ENCODE measurements around the gene GARIN5B. TPM values are rescaled to one million over a fixed set of nuclear protein-coding genes. Genes with fewer than 3 reads are reported as not detected.
"Not testable (repeated sequence)": the region's sequence is repeated elsewhere in the genome, so short reads cannot be mapped to it uniquely, and the experiment has no call there.

GARIN5B gene
- total RNA-seq, result 0.13 to 0.34 TPM (median 0.27 TPM) in 3 replicates

DNA sequence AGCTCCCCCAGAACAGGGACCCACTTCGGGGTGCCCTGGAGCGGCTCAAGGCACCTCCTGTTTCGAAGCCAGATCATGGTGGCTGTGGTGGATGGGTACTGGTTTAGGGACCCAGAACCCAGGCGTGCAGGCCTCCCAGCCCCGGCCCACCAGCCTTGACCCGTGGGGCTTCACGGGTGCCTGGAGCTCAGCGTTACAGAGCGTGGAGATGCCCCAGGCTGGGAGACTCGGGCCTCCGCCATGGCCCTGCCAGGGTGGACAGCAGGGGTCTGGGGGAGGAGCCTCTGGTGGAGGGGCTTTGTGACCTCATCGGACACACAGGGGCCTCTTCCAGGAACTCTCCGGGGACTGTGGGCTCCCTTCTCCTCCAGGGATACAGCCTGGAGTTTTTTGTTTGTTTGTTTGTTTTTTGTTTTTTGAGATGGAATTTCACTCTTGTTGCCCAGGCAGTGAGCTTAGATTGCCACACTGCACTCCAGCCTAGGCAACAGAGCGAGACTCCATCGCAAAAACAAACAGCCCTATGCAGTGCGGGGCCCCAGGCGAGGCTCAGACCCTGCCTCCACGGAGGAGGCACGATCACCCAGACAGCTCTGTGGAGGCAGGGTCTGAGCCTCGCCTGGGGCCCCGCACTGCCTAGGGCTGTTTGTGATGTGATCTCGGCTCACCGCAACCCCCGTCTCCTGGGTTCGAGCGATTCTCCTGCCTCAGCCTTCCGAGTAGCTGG lies at the start of gene GARIN5B:
Gene GARIN5B, minus strand, starts transcription at position 271 of the 727 bp plus-strand sequence. Its CDS starts 194 bp downstream, at position 77.
- peaks cover 3% of the 10 kb centered on the region for H3K4me1 Mint-ChIP-seq

DNA sequence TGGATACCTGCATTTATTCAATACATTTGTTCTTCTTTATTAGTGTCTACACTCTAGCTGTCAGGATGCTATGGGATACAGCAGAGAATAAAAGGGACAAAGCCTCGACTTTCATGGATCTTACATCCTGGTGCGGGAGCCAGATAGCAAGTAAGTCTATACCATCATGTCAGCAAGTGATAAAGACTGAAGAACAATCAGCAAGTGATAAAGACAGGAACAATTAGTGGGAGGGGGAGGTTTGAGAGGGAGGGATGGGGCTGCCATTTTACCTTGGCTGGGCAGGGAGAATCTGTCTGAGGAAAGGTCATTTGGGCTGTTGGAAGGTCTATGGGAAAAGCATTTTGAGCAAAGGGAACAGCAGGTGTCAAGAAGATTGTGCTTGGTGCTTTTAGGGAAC lies 47.1 kb upstream of the GARIN5B start:
- H3K9me3 Mint-ChIP-seq, result peaks cover 9% of the 10 kb centered on the region
- no peak overlapping the region for H3K4me3 Mint-ChIP-seq
- H3K27ac Mint-ChIP-seq, result no peak overlapping the region
- TF ChIP-seq, protein P1, sequence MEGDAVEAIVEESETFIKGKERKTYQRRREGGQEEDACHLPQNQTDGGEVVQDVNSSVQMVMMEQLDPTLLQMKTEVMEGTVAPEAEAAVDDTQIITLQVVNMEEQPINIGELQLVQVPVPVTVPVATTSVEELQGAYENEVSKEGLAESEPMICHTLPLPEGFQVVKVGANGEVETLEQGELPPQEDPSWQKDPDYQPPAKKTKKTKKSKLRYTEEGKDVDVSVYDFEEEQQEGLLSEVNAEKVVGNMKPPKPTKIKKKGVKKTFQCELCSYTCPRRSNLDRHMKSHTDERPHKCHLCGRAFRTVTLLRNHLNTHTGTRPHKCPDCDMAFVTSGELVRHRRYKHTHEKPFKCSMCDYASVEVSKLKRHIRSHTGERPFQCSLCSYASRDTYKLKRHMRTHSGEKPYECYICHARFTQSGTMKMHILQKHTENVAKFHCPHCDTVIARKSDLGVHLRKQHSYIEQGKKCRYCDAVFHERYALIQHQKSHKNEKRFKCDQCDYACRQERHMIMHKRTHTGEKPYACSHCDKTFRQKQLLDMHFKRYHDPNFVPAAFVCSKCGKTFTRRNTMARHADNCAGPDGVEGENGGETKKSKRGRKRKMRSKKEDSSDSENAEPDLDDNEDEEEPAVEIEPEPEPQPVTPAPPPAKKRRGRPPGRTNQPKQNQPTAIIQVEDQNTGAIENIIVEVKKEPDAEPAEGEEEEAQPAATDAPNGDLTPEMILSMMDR (IDR thresholded peaks at IDR 0.05; ENCODE audit: unreplicated experiment), result no peak
- no peak for DNase-seq (ENCODE audit: low spot score in 2 of 2, unreplicated experiment in 2 of 2)
- peaks cover 10% of the 10 kb centered on the region for H3K36me3 Mint-ChIP-seq
- peaks cover 20% of the 10 kb centered on the region for H3K4me1 Mint-ChIP-seq
- peaks cover 15% of the 10 kb centered on the region for H3K27me3 Mint-ChIP-seq (ENCODE audit: low read depth)

More for the DNA sequence above, at the start of gene GARIN5B:
- Mint-ChIP-seq H3K27me3 (ENCODE audit: low read depth) (peaks cover 6% of the 10 kb centered on the region), H3K9me3 (no peaks in the 10 kb centered on the region), H3K4me3 (no peak within 1 kb of the TSS), H3K27ac (peak within 1 kb of the TSS; percentile 4), H3K36me3 (peaks cover 2% of the 10 kb centered on the region)
- DNase-seq (ENCODE audit: low spot score in 2 of 2, unreplicated experiment in 2 of 2), result no peak
- TF ChIP-seq, protein P1 (IDR thresholded peaks at IDR 0.05; ENCODE audit: unreplicated experiment), result no peak

- Mint-ChIP-seq H3K4me1 (peaks cover 20% of the 10 kb centered on the region), H3K27me3 (ENCODE audit: low read depth) (peaks cover 14% of the 10 kb centered on the region), H3K27ac (peak overlapping the region; percentile 77)
- H3K4me3 Mint-ChIP-seq; H3K9me3 Mint-ChIP-seq; H3K36me3 Mint-ChIP-seq; DNase-seq (ENCODE audit: low spot score in 2 of 2, unreplicated experiment in 2 of 2): not testable (repeated sequence)
Measured at GRCh38 chr19:55409179-55409578, 46.1 kb upstream of the GARIN5B start.

GRCh38 chr19:55408533-55408872 lies 45.4 kb upstream of the GARIN5B start:
- H3K27me3 Mint-ChIP-seq (ENCODE audit: low read depth), result peaks cover 14% of the 10 kb centered on the region
- peak overlapping the region; percentile 88 for H3K4me3 Mint-ChIP-seq
- peaks cover 14% of the 10 kb centered on the region for H3K36me3 Mint-ChIP-seq
- H3K4me1 Mint-ChIP-seq, result peaks cover 20% of the 10 kb centered on the region
- peaks cover 9% of the 10 kb centered on the region for H3K9me3 Mint-ChIP-seq
- TF ChIP-seq, protein P1 (IDR thresholded peaks at IDR 0.05; ENCODE audit: unreplicated experiment), result no peak
- H3K27ac Mint-ChIP-seq, result peak overlapping the region; percentile 97
- DNase-seq (ENCODE audit: low spot score in 2 of 2, unreplicated experiment in 2 of 2), result no peak

DNA sequence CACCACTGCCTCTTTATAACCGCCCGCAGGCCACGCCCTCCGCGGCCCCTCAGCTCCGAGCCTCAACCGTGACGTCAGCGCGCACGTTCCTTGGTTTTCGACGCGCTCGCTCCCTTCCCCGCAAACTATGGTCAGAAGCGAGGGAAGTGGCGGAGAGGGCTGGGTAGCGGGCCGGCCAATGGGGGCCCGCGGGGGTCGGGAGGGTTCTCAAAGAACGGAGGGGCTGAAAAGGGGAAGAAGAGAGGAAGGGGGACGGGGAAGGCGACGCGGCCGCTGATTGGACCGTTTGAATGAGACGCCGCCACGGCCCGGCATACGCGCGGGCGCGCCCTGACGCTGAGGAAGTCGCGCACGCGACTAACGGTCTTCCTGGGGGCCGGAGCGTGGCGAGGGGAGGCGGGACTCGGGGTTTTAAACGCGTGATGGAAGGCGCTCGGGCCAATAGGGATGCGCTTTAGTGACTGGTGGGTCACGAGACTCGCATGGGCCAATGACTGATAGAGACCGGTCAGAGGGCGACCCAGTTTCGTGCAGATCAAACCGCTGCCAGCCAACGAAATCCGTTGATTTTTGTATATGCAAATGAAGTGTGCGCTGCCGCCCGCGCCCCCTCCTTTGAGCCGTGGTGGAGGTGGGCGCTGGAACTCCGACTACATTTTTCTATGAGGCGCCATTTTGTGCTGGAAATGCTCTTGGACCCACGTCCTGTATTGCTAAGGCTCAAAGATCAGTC lies 44.9 kb upstream of the GARIN5B start:
- peaks cover 11% of the 10 kb centered on the region for H3K27me3 Mint-ChIP-seq (ENCODE audit: low read depth)

GRCh38 chr19:55407550-55407799 lies 44.4 kb upstream of the GARIN5B start, which contains the start of gene UBE2S:
TSS of gene UBE2S (minus strand) at chr19:55407788. CDS start at chr19:55407589, 199 bp downstream.
- not testable (repeated sequence) for DNase-seq (ENCODE audit: low spot score in 2 of 2, unreplicated experiment in 2 of 2); H3K9me3 Mint-ChIP-seq
- Mint-ChIP-seq H3K4me3 (peak within 1 kb of the TSS; percentile 88), H3K27me3 (ENCODE audit: low read depth) (peaks cover 11% of the 10 kb centered on the region), H3K27ac (peak within 1 kb of the TSS; percentile 97), H3K36me3 (peaks cover 19% of the 10 kb centered on the region), H3K4me1 (peaks cover 20% of the 10 kb centered on the region)

More for the DNA sequence above, 44.9 kb upstream of the GARIN5B start:
- peaks cover 9% of the 10 kb centered on the region for H3K9me3 Mint-ChIP-seq
- H3K27ac Mint-ChIP-seq, result peak overlapping the region; percentile 97
- peak; percentile 97 to 98 for DNase-seq (ENCODE audit: low spot score in 2 of 2, unreplicated experiment in 2 of 2)
- TF ChIP-seq, protein P1 (IDR thresholded peaks at IDR 0.05; ENCODE audit: unreplicated experiment), result peak; percentile 2
- peak overlapping the region; percentile 88 for H3K4me3 Mint-ChIP-seq
- H3K36me3 Mint-ChIP-seq, result peaks cover 18% of the 10 kb centered on the region
- H3K4me1 Mint-ChIP-seq, result peaks cover 20% of the 10 kb centered on the region
